Nephron progenitor cell (in vitro differentiated cells): ENCODE measurements around the gene GPS1.

ENCODE experiments used
- DNase-seq: peaks from one replicate; pipeline ENCODE4 v3.0.0; 2021
- H3K27ac Mint-ChIP-seq: 2 replicates; pipeline ENCODE4 v1.8.0; 2021; ENCODE audit warnings: mild to moderate bottlenecking, moderate library complexity, mixed read lengths
- H3K27me3 Mint-ChIP-seq: 2 replicates; pipeline ENCODE4 v1.8.0; 2021; ENCODE audit warnings: mild to moderate bottlenecking, low read depth, mixed read lengths; ENCODE audit not compliant: poor library complexity
- H3K36me3 Mint-ChIP-seq: 2 replicates; pipeline ENCODE4 v1.8.0; 2021; ENCODE audit warnings: low read depth, mixed read lengths
- H3K4me1 Mint-ChIP-seq: 2 replicates; pipeline ENCODE4 v1.8.0; 2021; ENCODE audit warnings: mixed read lengths
- H3K4me3 Mint-ChIP-seq: 2 replicates; pipeline ENCODE4 v1.8.0; 2021; ENCODE audit warnings: mild to moderate bottlenecking, moderate library complexity, mixed read lengths
- H3K9me3 Mint-ChIP-seq: 2 replicates; pipeline ENCODE4 v1.8.0; 2021; ENCODE audit warnings: mild to moderate bottlenecking, moderate library complexity, mixed read lengths
- TF ChIP-seq, protein P1 (sequence below): fragments of 200-600 bp; sonication (generic); IDR thresholded peaks from 2 replicates; pipeline ENCODE4 v1.5.0; 2021; ENCODE audit warnings: antibody characterized with exemption

The GPS1 gene

GRCh38 chr17:82051776-82052637 is at the start of gene GPS1, which contains the start of gene RFNG:
GPS1 (plus strand) TSS chr17:82051898; CDS start chr17:82051932, 34 bp downstream.
RFNG (minus strand) TSS chr17:82051811; CDS start chr17:82051766, 45 bp downstream.
- peak within 1 kb of the TSS; percentile 59 for H3K27ac Mint-ChIP-seq
- no peaks in the 10 kb centered on the region for H3K9me3 Mint-ChIP-seq
- H3K36me3 Mint-ChIP-seq: peaks cover 8% of the 10 kb centered on the region
- peak; percentile 82 for DNase-seq
- peaks cover 20% of the 10 kb centered on the region for H3K4me1 Mint-ChIP-seq
- TF ChIP-seq, protein P1, sequence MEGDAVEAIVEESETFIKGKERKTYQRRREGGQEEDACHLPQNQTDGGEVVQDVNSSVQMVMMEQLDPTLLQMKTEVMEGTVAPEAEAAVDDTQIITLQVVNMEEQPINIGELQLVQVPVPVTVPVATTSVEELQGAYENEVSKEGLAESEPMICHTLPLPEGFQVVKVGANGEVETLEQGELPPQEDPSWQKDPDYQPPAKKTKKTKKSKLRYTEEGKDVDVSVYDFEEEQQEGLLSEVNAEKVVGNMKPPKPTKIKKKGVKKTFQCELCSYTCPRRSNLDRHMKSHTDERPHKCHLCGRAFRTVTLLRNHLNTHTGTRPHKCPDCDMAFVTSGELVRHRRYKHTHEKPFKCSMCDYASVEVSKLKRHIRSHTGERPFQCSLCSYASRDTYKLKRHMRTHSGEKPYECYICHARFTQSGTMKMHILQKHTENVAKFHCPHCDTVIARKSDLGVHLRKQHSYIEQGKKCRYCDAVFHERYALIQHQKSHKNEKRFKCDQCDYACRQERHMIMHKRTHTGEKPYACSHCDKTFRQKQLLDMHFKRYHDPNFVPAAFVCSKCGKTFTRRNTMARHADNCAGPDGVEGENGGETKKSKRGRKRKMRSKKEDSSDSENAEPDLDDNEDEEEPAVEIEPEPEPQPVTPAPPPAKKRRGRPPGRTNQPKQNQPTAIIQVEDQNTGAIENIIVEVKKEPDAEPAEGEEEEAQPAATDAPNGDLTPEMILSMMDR: no peak
- H3K27me3 Mint-ChIP-seq: no peaks in the 10 kb centered on the region
- H3K4me3 Mint-ChIP-seq: peak within 1 kb of the TSS; percentile 91

DNA sequence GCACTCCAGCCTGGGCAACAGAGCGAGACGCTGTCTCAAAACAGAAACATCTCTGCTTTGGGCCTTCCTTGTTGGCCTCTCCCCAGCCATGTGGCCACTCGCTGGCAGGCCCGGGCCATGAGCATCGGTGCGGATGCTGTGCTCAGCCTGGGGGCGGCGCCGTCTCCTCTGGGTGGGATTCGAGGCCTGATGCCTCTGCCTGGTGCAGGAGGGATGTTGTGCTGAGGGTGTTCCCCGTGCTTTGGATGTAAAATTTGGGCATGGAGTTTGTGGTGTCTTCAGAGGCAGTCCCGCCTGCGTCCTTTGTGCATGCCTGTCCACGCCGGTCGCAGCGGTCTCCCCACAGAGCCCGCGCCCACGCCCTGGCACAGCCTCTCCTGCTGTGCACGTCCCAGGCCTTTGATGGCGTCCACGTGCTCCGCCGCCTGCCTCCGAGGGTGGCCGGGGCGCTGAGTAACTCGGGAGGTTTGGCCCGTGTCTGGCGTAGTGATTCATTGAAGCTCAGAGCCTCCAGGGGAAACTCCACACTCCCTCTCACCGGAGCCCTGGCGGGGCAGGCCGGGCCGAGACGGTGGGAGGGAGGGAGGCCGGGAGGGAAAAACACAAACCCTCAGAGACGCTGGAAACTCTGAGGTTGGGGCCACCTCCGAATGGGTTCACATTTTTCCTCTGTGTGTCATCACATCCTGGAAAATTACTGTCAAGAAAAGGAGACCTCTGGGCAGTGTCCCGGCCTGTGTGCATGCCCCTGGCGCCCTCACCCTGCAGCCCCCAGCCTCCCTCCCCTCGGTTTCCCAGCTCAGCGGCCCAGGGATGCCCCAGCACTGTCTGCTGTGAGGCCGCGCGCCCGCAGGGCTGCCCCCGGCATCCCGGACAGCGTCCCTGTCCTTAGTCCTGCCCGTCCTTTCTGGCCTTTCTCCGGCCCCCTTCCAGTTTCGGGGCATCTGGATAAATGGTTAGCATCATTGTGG is 48.0 kb upstream of the GPS1 start:
- Mint-ChIP-seq H3K9me3 (no peaks in the 10 kb centered on the region), H3K27me3 (no peaks in the 10 kb centered on the region), H3K4me1 (peaks cover 55% of the 10 kb centered on the region), H3K36me3 (no peaks in the 10 kb centered on the region), H3K4me3 (no peak overlapping the region), H3K27ac (no peak overlapping the region)
- peak; percentile 65 for DNase-seq
- TF ChIP-seq, protein P1: no peak

GRCh38 chr17:82004517-82005455 is 46.9 kb upstream of the GPS1 start:
- Mint-ChIP-seq H3K4me1 (peaks cover 50% of the 10 kb centered on the region), H3K4me3 (no peak overlapping the region), H3K27me3 (no peaks in the 10 kb centered on the region), H3K36me3 (no peaks in the 10 kb centered on the region), H3K9me3 (no peaks in the 10 kb centered on the region), H3K27ac (no peak overlapping the region)
- TF ChIP-seq, protein P1: no peak
- no peak for DNase-seq

- DNase-seq: peak; percentile 5
- H3K27ac Mint-ChIP-seq: no peak overlapping the region
- H3K27me3 Mint-ChIP-seq: no peaks in the 10 kb centered on the region
- no peak overlapping the region for H3K4me3 Mint-ChIP-seq
- H3K4me1 Mint-ChIP-seq: peaks cover 41% of the 10 kb centered on the region
- TF ChIP-seq, protein P1: no peak
- no peaks in the 10 kb centered on the region for H3K9me3 Mint-ChIP-seq
- no peaks in the 10 kb centered on the region for H3K36me3 Mint-ChIP-seq
These were observed 45.9 kb upstream of the GPS1 start for GRCh38 chr17:82005701-82006348.
